Stimulated activated naive B cell treated with anti-CD40 and anti-IgM and Interleukin-4, amounts not matched to agents 10 μg/mL and 1 μg/mL and 100 μg/mL, for 72 hours (primary cell): ENCODE results near the gene UBASH3B.

Experiments used
- ATAC-seq, 2 donors: fragments of 150-1000 bp; cut with Tn5 transposase; replicated peaks; 2 replicates each; pipeline ENCODE4 v1.10.0; 2021; ENCODE audit warnings: moderate library complexity in 1 of 2
- DNase-seq: peaks from one replicate; pipeline ENCODE4 v3.0.0; 2021
- H3K27ac Mint-ChIP-seq: one replicate; pipeline ENCODE4 v1.8.0; 2022; ENCODE audit warnings: mild to moderate bottlenecking, mixed read lengths
- H3K27me3 Mint-ChIP-seq, 2 donors: one replicate each; pipeline ENCODE4 v1.8.0; 2022; ENCODE audit warnings: mixed read lengths in 2 of 2
- H3K36me3 Mint-ChIP-seq, 2 donors: one replicate each; pipeline ENCODE4 v1.8.0; 2022; ENCODE audit warnings: mixed read lengths in 2 of 2, mild to moderate bottlenecking in 1 of 2
- H3K4me1 Mint-ChIP-seq, 2 donors: one replicate each; pipeline ENCODE4 v1.8.0; 2022; ENCODE audit warnings: mixed read lengths in 2 of 2, mild to moderate bottlenecking in 1 of 2
- H3K4me3 Mint-ChIP-seq, 2 donors: one replicate each; pipeline ENCODE4 v1.8.0; 2022; ENCODE audit warnings: mild to moderate bottlenecking in 2 of 2, mixed read lengths in 2 of 2, moderate library complexity in 1 of 2
- H3K9me3 Mint-ChIP-seq, 2 donors: one replicate each; pipeline ENCODE4 v1.8.0; 2022; ENCODE audit warnings: mixed read lengths in 2 of 2, mild to moderate bottlenecking in 1 of 2

The UBASH3B gene

GRCh38 chr11:122799406-122800105 is 144.0 kb downstream of the UBASH3B start:
- H3K27ac Mint-ChIP-seq: no peak overlapping the region
- H3K9me3 Mint-ChIP-seq: no peaks in the 10 kb centered on the region
- ATAC-seq (no peak), DNase-seq (no peak)
- H3K36me3 Mint-ChIP-seq: peaks cover 33 to 55% of the 10 kb centered on the region in 2 donors
- peaks cover 16% of the 10 kb centered on the region in 2 donors for H3K4me1 Mint-ChIP-seq
- peaks cover 0 to 5% of the 10 kb centered on the region in 2 donors for H3K27me3 Mint-ChIP-seq
- H3K4me3 Mint-ChIP-seq: no peak overlapping the region

GRCh38 chr11:122802876-122803275 is 147.4 kb downstream of the UBASH3B start:
- Mint-ChIP-seq H3K4me3 (no peak overlapping the region), H3K27ac (no peak overlapping the region)
- no peak for ATAC-seq

GRCh38 chr11:122803306-122803705 is 147.8 kb downstream of the UBASH3B start:
- no peaks in the 10 kb centered on the region for H3K9me3 Mint-ChIP-seq
- peaks cover 23 to 43% of the 10 kb centered on the region in 2 donors for H3K36me3 Mint-ChIP-seq
- H3K27me3 Mint-ChIP-seq: peaks cover 0 to 5% of the 10 kb centered on the region in 2 donors
- H3K4me3 Mint-ChIP-seq: no peak overlapping the region
- peaks cover 27 to 34% of the 10 kb centered on the region in 2 donors for H3K4me1 Mint-ChIP-seq
- no peak for DNase-seq
- no peak for ATAC-seq
- H3K27ac Mint-ChIP-seq: no peak overlapping the region

More at GRCh38 chr11:122802876-122803275, 147.4 kb downstream of the UBASH3B start:
- peaks cover 25 to 42% of the 10 kb centered on the region in 2 donors for H3K36me3 Mint-ChIP-seq
- H3K4me1 Mint-ChIP-seq: peaks cover 23 to 30% of the 10 kb centered on the region in 2 donors
- DNase-seq: no peak
- no peaks in the 10 kb centered on the region for H3K9me3 Mint-ChIP-seq
- H3K27me3 Mint-ChIP-seq: peaks cover 0 to 5% of the 10 kb centered on the region in 2 donors

GRCh38 chr11:122803716-122804115 is 148.2 kb downstream of the UBASH3B start:
- H3K9me3 Mint-ChIP-seq: no peaks in the 10 kb centered on the region

DNA sequence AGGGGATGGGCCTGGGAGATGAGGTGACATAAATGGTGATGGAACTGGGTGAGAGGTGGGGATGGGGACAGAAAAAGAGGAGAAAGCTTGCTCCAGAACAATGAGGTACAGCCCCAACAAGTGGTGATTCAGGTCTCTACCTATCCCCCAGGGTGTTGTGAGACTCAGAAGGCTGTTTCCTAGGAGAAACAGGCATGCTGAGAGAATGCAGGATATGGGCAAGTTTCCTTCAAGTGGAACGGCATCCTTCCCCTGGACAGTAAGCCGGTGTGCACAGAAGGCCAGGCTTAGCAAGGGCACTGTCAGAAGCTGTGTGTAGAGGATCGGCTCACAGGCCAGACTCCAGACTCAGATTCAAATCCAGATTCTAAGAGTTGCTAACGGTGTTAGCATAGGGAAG is 148.6 kb downstream of the UBASH3B start:
- Mint-ChIP-seq H3K4me1 (peaks cover 32 to 43% of the 10 kb centered on the region in 2 donors), H3K27ac (no peak overlapping the region), H3K9me3 (no peaks in the 10 kb centered on the region), H3K36me3 (peaks cover 23 to 44% of the 10 kb centered on the region in 2 donors), H3K27me3 (peaks cover 0 to 5% of the 10 kb centered on the region in 2 donors), H3K4me3 (no peak overlapping the region)
- DNase-seq (no peak), ATAC-seq (no peak)

More at GRCh38 chr11:122803716-122804115, 148.2 kb downstream of the UBASH3B start:
- Mint-ChIP-seq H3K4me3 (no peak overlapping the region), H3K36me3 (peaks cover 23 to 47% of the 10 kb centered on the region in 2 donors), H3K27ac (no peak overlapping the region), H3K4me1 (peaks cover 32 to 38% of the 10 kb centered on the region in 2 donors), H3K27me3 (peaks cover 0 to 5% of the 10 kb centered on the region in 2 donors)
- DNase-seq: no peak
- no peak for ATAC-seq

GRCh38 chr11:122804796-122805195 is 149.3 kb downstream of the UBASH3B start:
- Mint-ChIP-seq H3K36me3 (peaks cover 28 to 47% of the 10 kb centered on the region in 2 donors), H3K4me3 (no peak overlapping the region)

DNA sequence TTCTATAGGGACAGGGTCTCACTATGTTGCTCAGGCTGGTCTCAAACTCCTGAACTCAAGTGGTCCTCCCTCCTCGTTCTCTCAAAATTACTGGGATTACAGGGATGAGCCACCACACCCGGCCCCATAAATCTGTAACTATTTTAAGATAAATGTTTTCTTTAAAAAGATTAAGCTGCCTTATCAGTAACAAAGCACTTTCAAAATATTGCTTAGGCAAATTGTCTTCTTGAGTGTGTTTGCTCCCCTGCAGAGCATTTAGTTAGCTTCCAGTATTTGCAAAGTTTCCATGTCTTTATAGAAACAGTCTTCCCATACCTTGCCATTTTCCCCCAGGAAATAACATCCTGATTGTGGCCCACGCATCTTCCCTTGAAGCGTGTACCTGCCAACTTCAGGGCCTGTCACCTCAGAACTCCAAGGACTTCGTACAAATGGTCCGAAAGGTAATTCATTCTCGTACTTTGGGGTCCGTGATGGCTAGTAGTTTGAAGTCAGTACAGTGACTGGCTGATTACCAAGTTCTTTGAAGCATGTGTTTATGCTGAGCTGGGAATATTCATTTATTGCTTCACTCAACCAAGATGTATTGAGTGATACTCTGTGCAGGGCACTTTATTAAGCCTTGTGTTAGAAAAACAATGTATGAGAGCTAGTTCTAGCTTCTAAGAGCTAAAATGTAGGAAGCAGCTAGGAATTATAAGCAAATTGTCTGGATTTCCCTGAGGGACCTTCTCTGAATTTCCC is 152.4 kb downstream of the UBASH3B start:
- Mint-ChIP-seq H3K36me3 (peaks cover 31 to 47% of the 10 kb centered on the region in 2 donors), H3K9me3 (no peaks in the 10 kb centered on the region), H3K4me1 (peaks cover 39 to 57% of the 10 kb centered on the region in 2 donors), H3K27ac (no peak overlapping the region), H3K4me3 (peak overlapping the region; percentile 14 to 50), H3K27me3 (peaks cover 0 to 5% of the 10 kb centered on the region in 2 donors)
- DNase-seq: no peak
- ATAC-seq: no peak

More at GRCh38 chr11:122804796-122805195, 149.3 kb downstream of the UBASH3B start:
- DNase-seq (no peak), ATAC-seq (peak in 1 of 2 donors; percentile 67)
- H3K27ac Mint-ChIP-seq: no peak overlapping the region
- peaks cover 0 to 5% of the 10 kb centered on the region in 2 donors for H3K27me3 Mint-ChIP-seq
- no peaks in the 10 kb centered on the region for H3K9me3 Mint-ChIP-seq
- H3K4me1 Mint-ChIP-seq: peaks cover 36 to 49% of the 10 kb centered on the region in 2 donors

GRCh38 chr11:122808478-122808869 is 153.0 kb downstream of the UBASH3B start:
- DNase-seq (peak; percentile 18), ATAC-seq (peak; percentile 80 to 86)
- H3K4me3 Mint-ChIP-seq: peak overlapping the region; percentile 41 to 50
- H3K27me3 Mint-ChIP-seq: no peaks in the 10 kb centered on the region
- peaks cover 33 to 51% of the 10 kb centered on the region in 2 donors for H3K4me1 Mint-ChIP-seq
- H3K9me3 Mint-ChIP-seq: no peaks in the 10 kb centered on the region
- H3K36me3 Mint-ChIP-seq: peaks cover 25 to 41% of the 10 kb centered on the region in 2 donors
- peak overlapping the region; percentile 17 for H3K27ac Mint-ChIP-seq

DNA sequence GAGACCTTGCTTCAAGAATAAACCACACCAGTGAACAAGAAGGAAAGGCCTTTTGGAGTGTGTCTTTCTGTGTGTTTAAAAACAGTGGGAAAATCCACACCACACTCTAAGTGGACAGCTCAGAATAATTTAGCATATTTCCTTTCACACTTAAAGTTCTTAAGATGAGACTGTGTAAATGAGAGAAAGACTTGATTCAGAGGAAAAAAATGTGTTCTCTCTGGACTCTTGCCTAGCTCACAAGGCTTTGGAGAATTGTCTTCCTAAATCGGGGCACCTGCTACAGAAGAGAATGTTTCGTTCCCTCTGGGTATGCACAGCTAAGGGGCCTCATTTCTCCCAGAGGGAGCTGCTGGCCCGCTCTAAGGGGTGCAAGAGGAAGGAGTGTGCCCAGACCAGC is 154.3 kb downstream of the UBASH3B start:
- peaks cover 19 to 31% of the 10 kb centered on the region in 2 donors for H3K36me3 Mint-ChIP-seq
- H3K9me3 Mint-ChIP-seq: no peaks in the 10 kb centered on the region
- peaks cover 20 to 37% of the 10 kb centered on the region in 2 donors for H3K4me1 Mint-ChIP-seq
- no peaks in the 10 kb centered on the region for H3K27me3 Mint-ChIP-seq
- no peak overlapping the region for H3K4me3 Mint-ChIP-seq
- ATAC-seq: no peak
- H3K27ac Mint-ChIP-seq: no peak overlapping the region
- DNase-seq: no peak

DNA sequence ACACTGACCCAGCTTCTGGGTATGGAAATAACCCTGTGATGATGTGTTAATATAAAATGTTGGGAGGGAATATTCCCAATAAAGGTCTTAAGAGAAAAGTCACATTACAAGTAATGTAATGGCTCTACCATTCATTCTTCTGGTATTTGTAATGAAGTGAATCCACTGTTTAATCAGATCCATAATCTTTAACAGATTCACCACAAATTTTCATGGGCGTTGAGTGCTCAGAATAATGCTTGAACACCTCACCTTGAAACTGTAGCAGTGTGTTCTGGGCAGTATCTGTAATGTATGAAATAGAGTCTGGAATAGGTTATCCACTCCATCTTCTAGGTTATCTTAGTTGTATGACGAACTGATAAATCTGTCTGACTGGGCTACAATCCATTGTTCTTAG is 156.2 kb downstream of the UBASH3B start:
- peaks cover 17 to 25% of the 10 kb centered on the region in 2 donors for H3K36me3 Mint-ChIP-seq
- H3K4me3 Mint-ChIP-seq: no peak overlapping the region
- H3K27ac Mint-ChIP-seq: no peak overlapping the region
- H3K4me1 Mint-ChIP-seq: peaks cover 19 to 34% of the 10 kb centered on the region in 2 donors
- no peaks in the 10 kb centered on the region for H3K9me3 Mint-ChIP-seq
- no peak for DNase-seq
- H3K27me3 Mint-ChIP-seq: no peaks in the 10 kb centered on the region
- no peak for ATAC-seq

GRCh38 chr11:122812638-122813037 is 157.1 kb downstream of the UBASH3B start:
- no peak overlapping the region for H3K27ac Mint-ChIP-seq
- H3K27me3 Mint-ChIP-seq: no peaks in the 10 kb centered on the region
- H3K4me1 Mint-ChIP-seq: peaks cover 23 to 29% of the 10 kb centered on the region in 2 donors
- H3K4me3 Mint-ChIP-seq: no peak overlapping the region
- DNase-seq (no peak), ATAC-seq (no peak)
- peaks cover 13 to 26% of the 10 kb centered on the region in 2 donors for H3K36me3 Mint-ChIP-seq
- H3K9me3 Mint-ChIP-seq: peaks cover 0 to 5% of the 10 kb centered on the region in 2 donors

GRCh38 chr11:122813176-122813893 is 157.8 kb downstream of the UBASH3B start:
- no peak for DNase-seq
- ATAC-seq: no peak
- Mint-ChIP-seq H3K27ac (no peak overlapping the region), H3K4me1 (peaks cover 18 to 22% of the 10 kb centered on the region in 2 donors), H3K4me3 (no peak overlapping the region), H3K27me3 (no peaks in the 10 kb centered on the region), H3K9me3 (peaks cover 1 to 5% of the 10 kb centered on the region in 2 donors), H3K36me3 (peaks cover 13 to 24% of the 10 kb centered on the region in 2 donors)

- Mint-ChIP-seq H3K9me3 (peaks cover 4 to 8% of the 10 kb centered on the region in 2 donors), H3K36me3 (peaks cover 13 to 24% of the 10 kb centered on the region in 2 donors), H3K4me3 (no peak overlapping the region), H3K4me1 (peaks cover 13 to 17% of the 10 kb centered on the region in 2 donors), H3K27me3 (no peaks in the 10 kb centered on the region), H3K27ac (no peak overlapping the region)
- ATAC-seq: no peak
- no peak for DNase-seq
Observed at GRCh38 chr11:122813894-122814270, 158.4 kb downstream of the UBASH3B start.

GRCh38 chr11:122814401-122814800 is 158.9 kb downstream of the UBASH3B start:
- DNase-seq (no peak), ATAC-seq (no peak)
- peaks cover 9 to 12% of the 10 kb centered on the region in 2 donors for H3K9me3 Mint-ChIP-seq
- H3K36me3 Mint-ChIP-seq: peaks cover 18 to 29% of the 10 kb centered on the region in 2 donors
- H3K27ac Mint-ChIP-seq: no peak overlapping the region
- H3K4me3 Mint-ChIP-seq: no peak overlapping the region
- H3K27me3 Mint-ChIP-seq: peaks cover 0 to 3% of the 10 kb centered on the region in 2 donors
- H3K4me1 Mint-ChIP-seq: peaks cover 12 to 13% of the 10 kb centered on the region in 2 donors
